ENCODE data around the gene DAP. TPM values are rescaled to one million over a fixed set of nuclear protein-coding genes. Genes with fewer than 3 reads are reported as not detected.

DAP gene
- total and polyA plus RNA-seq, 4 donors: 36.6 to 122 (median 101) TPM

GRCh38 chr5:10634562-10634961 is 126.5 kb downstream of the DAP start (continued):
- no peak for TF ChIP-seq SP1 (IDR thresholded peaks at IDR 0.05)
- TF ChIP-seq RAD21 (IDR thresholded peaks at IDR 0.05): no peak
- TF ChIP-seq MAX (IDR thresholded peaks at IDR 0.05): no peak

GRCh38 chr5:10634050-10634449 is 127.0 kb downstream of the DAP start:
- Histone ChIP-seq H3K27ac (ENCODE audit: low read depth in 1 of 2, low read length in 2 of 2) (no peak overlapping the region), H3K9me3 (ENCODE audit: control insufficient read depth in 4 of 4, low read length in 3 of 4) (no peaks in the 10 kb centered on the region), H3K27me3 (ENCODE audit: control insufficient read depth in 4 of 4, insufficient read depth in 4 of 4, low read length in 3 of 4) (no peaks in the 10 kb centered on the region), H3K9ac (ENCODE audit: low read depth in 1 of 2, low read length in 2 of 2) (no peak overlapping the region), H3K36me3 (ENCODE audit: control insufficient read depth in 4 of 4, insufficient read depth in 3 of 4, low read depth in 1 of 4, low read length in 3 of 4) (no peaks in the 10 kb centered on the region), H3K4me1 (ENCODE audit: control insufficient read depth in 4 of 4, insufficient read depth in 4 of 4, low read length in 3 of 4) (peaks cover 0 to 3% (median 0%) of the 10 kb centered on the region in 4 donors), H3K4me3 (ENCODE audit: low read depth in 1 of 3, low read length in 3 of 3) (no peak overlapping the region)
- no peak for DNase-seq (ENCODE audit: low spot score)
- WGBS: 81% methylated on average over 4 of the region's 4 CpGs
- no peak for TF ChIP-seq CTCF (IDR thresholded peaks at IDR 0.05; ENCODE audit: low read depth, low read length, missing input control)

GRCh38 chr5:10633271-10634049 is 127.6 kb downstream of the DAP start:
- no peak overlapping the region for H3K27ac ChIP-seq (ENCODE audit: low read depth in 1 of 2, low read length in 2 of 2)
- H3K27me3 ChIP-seq (ENCODE audit: control insufficient read depth in 4 of 4, insufficient read depth in 4 of 4, low read length in 3 of 4): no peaks in the 10 kb centered on the region
- DNase-seq (ENCODE audit: low spot score): no peak
- TF ChIP-seq GABPA (IDR thresholded peaks at IDR 0.05 in 1 of 2, conservative IDR thresholded peaks at IDR 0.05 in 1 of 2) (no peak), MAX (IDR thresholded peaks at IDR 0.05) (no peak), ZBTB33 (IDR thresholded peaks at IDR 0.05) (no peak), HNF4A (conservative IDR thresholded peaks at IDR 0.05) (no peak), TAF1 (conservative IDR thresholded peaks at IDR 0.05) (no peak), NR2F2 (IDR thresholded peaks at IDR 0.05) (no peak), ATF3 (IDR thresholded peaks at IDR 0.05) (no peak), FOXA2 (IDR thresholded peaks at IDR 0.05) (no peak), FOXA1 (IDR thresholded peaks at IDR 0.05) (no peak), YY1 (IDR thresholded peaks at IDR 0.05) (no peak), SP1 (IDR thresholded peaks at IDR 0.05) (no peak), RAD21 (IDR thresholded peaks at IDR 0.05) (no peak)
- no peaks in the 10 kb centered on the region for H3K9me3 ChIP-seq (ENCODE audit: control insufficient read depth in 4 of 4, low read length in 3 of 4)
- WGBS: 78% methylated on average over 28 of the region's 28 CpGs
- no peak overlapping the region for H3K9ac ChIP-seq (ENCODE audit: low read depth in 1 of 2, low read length in 2 of 2)
- no peak overlapping the region for H3K4me3 ChIP-seq (ENCODE audit: low read depth in 1 of 3, low read length in 3 of 3)
- H3K36me3 ChIP-seq (ENCODE audit: control insufficient read depth in 4 of 4, insufficient read depth in 3 of 4, low read depth in 1 of 4, low read length in 3 of 4): no peaks in the 10 kb centered on the region
- peaks cover 0 to 3% (median 0%) of the 10 kb centered on the region in 4 donors for H3K4me1 ChIP-seq (ENCODE audit: control insufficient read depth in 4 of 4, insufficient read depth in 4 of 4, low read length in 3 of 4)
